HCT116 (cell line): ENCODE results near the gene GSTO2. TPM values are rescaled to one million over a fixed set of nuclear protein-coding genes. Genes with fewer than 3 reads are reported as not detected.

Experiments used
- CEBPB ChIP-seq: IDR thresholded peaks from 2 replicates; pipeline ENCODE4 v1.6.1; 2012; ENCODE audit warnings: low read depth
- EGR1 ChIP-seq: IDR thresholded peaks from 2 replicates; pipeline ENCODE4 v1.6.1; 2012; ENCODE audit warnings: low read depth
- ELF1 ChIP-seq: IDR thresholded peaks from 2 replicates; pipeline ENCODE4 v1.6.1; 2012; ENCODE audit warnings: low read depth, borderline replicate concordance
- EZH2phosphoT487 ChIP-seq: fragments of 200-600 bp; IDR thresholded peaks from 2 replicates; pipeline ENCODE4 v1.6.1; 2018; ENCODE audit warnings: antibody characterized with exemption, borderline replicate concordance
- RAD21 ChIP-seq: IDR thresholded peaks from 2 replicates; pipeline ENCODE4 v1.6.1; 2012; ENCODE audit warnings: low read depth, mild to moderate bottlenecking
- SP1 ChIP-seq: IDR thresholded peaks from 2 replicates; pipeline ENCODE4 v1.6.1; 2012; ENCODE audit warnings: low read depth
- SRF ChIP-seq: IDR thresholded peaks from 2 replicates; pipeline ENCODE4 v1.6.1; 2012; ENCODE audit warnings: low read depth
- TCF7L2 ChIP-seq: IDR thresholded peaks from 2 replicates; pipeline ENCODE4 v1.7.0; 2011; ENCODE audit warnings: borderline replicate concordance, inconsistent platforms; ENCODE audit not compliant: insufficient read depth, insufficient read length; ENCODE audit errors: extremely low read depth
- ZBTB33 ChIP-seq: IDR thresholded peaks from 2 replicates; pipeline ENCODE4 v1.6.1; 2011; ENCODE audit warnings: mild to moderate bottlenecking, low read length, moderate library complexity; ENCODE audit not compliant: insufficient replicate concordance; ENCODE audit errors: extremely low read depth
- total RNA-seq: library from RNA; stranded (reverse); gene quantifications from one replicate; pipeline ENCODE4 v1.2.1, GENCODE V29; 2021; ENCODE audit not compliant: unreplicated experiment
- TF ChIP-seq, protein P1 (sequence below): IDR thresholded peaks from 2 replicates; pipeline ENCODE4 v1.6.1; 2012; ENCODE audit warnings: low read depth
- TF ChIP-seq, protein P2 (sequence below): IDR thresholded peaks from 2 replicates; pipeline ENCODE4 v1.6.1; 2012

The GSTO2 gene
- total RNA-seq, 1 experiment from 2014 or later, result 115 TPM

DNA sequence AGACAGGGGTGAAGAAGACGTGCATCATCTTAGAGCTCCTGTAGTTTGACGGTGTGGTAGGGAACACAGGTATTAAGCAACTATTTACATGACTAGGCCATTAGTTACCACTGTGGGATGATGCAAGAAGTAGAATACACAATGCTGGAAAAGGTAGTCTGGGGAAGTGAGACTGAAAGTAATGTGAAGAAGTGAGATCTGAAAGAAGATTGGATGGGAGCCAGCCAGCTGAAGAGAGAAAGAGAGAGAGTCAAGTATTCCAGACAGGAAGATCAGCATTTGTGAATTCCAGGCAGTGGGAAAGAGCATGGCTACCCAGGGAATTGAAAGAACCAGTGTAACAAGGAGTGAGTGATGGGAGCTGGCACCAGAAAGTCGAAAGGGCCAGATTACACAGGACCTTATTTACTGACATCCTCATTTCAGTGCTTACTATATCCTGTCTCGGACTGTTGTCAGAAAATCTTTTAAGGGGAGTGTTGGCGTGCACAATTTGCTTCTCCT lies 80.7 kb downstream of the GSTO2 start (continued):
- TF ChIP-seq, protein P1, sequence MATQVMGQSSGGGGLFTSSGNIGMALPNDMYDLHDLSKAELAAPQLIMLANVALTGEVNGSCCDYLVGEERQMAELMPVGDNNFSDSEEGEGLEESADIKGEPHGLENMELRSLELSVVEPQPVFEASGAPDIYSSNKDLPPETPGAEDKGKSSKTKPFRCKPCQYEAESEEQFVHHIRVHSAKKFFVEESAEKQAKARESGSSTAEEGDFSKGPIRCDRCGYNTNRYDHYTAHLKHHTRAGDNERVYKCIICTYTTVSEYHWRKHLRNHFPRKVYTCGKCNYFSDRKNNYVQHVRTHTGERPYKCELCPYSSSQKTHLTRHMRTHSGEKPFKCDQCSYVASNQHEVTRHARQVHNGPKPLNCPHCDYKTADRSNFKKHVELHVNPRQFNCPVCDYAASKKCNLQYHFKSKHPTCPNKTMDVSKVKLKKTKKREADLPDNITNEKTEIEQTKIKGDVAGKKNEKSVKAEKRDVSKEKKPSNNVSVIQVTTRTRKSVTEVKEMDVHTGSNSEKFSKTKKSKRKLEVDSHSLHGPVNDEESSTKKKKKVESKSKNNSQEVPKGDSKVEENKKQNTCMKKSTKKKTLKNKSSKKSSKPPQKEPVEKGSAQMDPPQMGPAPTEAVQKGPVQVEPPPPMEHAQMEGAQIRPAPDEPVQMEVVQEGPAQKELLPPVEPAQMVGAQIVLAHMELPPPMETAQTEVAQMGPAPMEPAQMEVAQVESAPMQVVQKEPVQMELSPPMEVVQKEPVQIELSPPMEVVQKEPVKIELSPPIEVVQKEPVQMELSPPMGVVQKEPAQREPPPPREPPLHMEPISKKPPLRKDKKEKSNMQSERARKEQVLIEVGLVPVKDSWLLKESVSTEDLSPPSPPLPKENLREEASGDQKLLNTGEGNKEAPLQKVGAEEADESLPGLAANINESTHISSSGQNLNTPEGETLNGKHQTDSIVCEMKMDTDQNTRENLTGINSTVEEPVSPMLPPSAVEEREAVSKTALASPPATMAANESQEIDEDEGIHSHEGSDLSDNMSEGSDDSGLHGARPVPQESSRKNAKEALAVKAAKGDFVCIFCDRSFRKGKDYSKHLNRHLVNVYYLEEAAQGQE, result no peak
- TF ChIP-seq, protein P2, sequence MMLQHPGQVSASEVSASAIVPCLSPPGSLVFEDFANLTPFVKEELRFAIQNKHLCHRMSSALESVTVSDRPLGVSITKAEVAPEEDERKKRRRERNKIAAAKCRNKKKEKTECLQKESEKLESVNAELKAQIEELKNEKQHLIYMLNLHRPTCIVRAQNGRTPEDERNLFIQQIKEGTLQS, result peak; percentile 88; the same call in 1 of the 2 replicates
- TF ChIP-seq TCF7L2 (no peak), ZBTB33 (no peak), CEBPB (peak; percentile 96), EZH2phosphoT487 (no peak), RAD21 (0 out of 2 replicates have a peak, but pooled peaks have one; percentile 3), SP1 (no peak), EGR1 (no peak), SRF (no peak), ELF1 (no peak)
